NCI-H1092 treated with DMSO at 0.1 percent for 48 hours (cell line): ENCODE measurements around the gene TPR.
"Not testable (repeated sequence)": the region's sequence is repeated elsewhere in the genome, so short reads cannot be mapped to it uniquely, and the experiment has no call there.

Source experiments
- DNase-seq: peaks from one replicate; lab custom pipeline; 2025; lab: John Stamatoyannopoulos, UW

Gene TPR

DNA sequence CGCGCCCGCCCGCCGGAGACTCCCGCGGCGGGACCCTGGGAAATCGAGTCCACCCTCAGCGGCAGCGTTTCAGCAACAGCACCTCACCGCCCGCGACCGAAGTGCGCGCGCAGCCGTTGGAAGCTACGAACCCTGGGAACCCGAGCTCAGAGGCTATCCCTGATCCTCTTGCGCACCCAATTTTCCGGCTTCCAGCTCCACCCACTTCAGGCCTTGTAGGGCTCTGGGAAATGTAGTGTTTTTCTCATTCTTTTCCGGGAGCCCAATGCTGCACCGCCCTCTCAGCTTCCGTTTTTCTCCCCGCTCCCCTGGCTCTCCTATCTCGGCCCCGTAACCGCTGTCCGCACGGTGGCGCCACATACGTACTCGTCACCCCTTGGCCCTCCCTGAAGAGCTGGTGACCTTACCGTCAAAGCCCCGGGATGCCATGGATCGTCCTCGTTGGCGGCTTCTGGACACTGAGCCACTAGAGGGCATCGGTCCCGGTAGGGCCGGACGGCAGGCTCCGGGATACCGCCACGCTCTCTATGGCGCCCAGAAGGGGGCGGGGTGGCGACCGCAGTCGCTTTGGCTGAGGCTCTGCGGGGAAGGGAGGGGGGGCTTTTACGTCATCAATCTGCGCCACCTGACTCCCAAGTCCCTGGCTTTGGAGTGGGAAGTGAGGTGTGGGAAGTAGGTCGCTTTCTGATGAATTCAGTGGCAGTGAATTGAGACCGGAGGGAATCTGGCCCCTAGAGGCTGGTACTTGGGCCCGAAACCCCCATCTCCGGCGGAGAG is at the start of gene TPR, which contains the start of gene ODR4:
TSS of gene TPR (minus strand) at position 102 of the 777 bp plus-strand sequence. CDS start 225 bp downstream, outside the sequence.
TSS of gene ODR4 (plus strand) at position 687 of the 777 bp plus-strand sequence. CDS start 3,948 bp downstream, outside the sequence.
- DNase-seq = peak; percentile 100

- no peak for DNase-seq
Observed at GRCh38 chr1:186424539-186424938, 49.5 kb upstream of the TPR start.

DNA sequence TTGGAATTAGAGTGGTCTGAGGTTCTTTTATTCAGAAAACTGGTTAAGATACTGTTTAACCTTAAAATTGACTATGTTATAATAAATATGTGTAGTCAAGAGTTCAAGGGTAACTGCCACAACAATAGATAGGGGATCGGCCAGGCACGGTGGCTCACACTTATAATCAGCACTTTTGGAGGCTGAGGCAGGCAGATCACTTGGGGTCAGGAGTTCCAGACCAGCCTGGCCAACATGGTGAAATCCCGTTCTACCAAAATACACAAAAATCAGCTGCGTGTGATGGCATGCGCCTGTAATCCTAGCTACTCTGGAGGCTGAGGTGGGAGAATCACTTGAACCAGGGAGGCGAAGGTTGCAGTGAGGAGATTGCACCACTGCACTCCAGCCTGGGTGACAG is 46.4 kb upstream of the TPR start:
- DNase-seq = no peak

DNA sequence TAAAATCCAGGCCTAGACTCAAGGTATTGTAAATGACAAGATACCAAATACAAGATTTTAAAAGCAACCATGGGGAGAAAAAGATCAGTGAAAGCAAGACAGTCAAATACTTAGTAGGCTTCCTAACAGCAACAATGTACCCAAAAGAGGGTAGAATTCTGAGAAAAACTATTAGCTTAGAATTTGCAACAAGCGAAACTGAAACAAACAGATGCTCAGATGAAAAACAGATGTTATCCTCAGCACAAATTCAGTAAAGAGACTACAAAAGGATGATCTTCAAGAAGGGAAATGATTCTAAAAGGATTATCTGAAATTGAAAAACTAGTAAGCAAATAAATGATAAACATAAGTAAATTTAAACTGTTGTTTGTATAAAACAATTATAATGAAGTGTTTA is 45.9 kb upstream of the TPR start:
- no peak for DNase-seq

DNA sequence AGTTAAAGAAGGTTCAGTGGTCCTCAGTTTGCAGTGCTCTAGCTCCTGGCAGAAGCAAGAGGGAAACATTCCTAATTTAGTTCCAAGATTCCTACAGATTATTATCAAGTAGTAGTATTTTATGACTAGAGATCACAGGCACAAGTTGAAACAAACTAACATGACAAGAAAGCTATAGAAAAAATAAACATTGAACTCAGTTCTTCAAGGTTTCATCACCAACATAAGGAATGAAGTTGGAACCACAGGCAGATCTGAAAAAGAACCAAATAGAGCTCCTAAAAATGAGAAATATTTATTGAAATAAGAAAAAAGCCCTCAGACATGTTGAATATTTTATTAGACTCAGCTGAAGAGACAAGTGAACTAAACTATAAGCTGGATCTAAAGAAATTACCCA is 45.3 kb upstream of the TPR start:
- no peak for DNase-seq

- peak; percentile 50 for DNase-seq
Observed at GRCh38 chr1:186418503-186418902, 43.5 kb upstream of the TPR start.

DNA sequence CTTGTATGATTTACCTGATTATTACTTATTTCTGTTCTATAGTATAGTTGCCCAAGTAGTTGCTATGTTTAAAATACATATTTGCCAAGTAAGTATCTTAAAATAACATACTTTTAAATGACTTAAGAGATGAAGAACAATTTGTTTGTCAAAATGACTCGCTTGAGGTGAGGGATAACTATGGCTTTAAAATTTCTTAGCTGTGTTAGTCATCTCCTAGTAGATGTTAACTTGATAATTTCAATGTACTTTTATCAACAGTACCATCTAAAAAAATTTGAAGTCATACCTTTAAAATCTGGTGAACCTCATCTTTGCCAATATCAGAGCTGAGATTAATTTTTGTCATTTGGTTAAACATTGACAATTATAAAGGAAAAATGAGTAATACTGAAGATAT is 38.3 kb upstream of the TPR start:
- DNase-seq = no peak

DNA sequence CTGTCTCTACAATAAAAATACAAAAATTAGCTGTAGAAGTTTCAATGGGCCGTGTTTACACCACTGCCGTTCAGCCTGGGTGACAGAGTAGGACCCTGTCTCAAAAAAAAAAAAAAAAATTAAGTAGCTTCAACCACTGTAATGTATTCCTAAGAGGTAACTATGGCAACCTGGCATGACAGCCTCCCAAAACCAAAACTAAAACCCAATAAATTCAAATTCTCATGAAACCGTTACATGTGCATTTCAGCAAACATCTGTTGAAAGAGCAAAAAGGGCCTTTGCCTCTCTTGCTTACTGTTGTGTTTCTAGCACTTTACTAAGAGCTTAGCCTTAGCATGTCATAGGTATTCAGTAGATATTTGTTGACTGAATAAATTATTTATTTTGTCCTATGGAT is 34.0 kb upstream of the TPR start:
- DNase-seq = no peak

GRCh38 chr1:186404454-186405051 is 29.5 kb upstream of the TPR start:
- DNase-seq = peak; percentile 50

DNA sequence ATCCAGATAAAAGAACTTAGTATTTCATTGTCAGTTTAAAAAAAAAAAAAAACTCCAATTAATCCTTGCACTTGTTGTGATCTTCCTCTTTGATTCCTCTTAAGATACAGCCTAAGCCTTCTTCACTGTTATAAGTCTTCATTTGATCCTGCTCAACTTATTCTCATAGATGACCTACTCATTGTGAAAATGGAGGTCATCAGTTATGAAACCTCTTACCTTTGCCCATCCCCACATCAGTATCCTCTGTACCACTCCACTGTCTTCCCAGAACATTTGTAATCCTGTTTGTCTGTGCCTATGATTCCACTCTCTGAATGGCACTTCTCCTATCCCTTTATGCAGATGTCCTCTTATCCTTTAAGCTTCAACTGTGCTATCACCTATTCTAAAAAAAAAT is 28.6 kb upstream of the TPR start:
- DNase-seq = no peak

DNA sequence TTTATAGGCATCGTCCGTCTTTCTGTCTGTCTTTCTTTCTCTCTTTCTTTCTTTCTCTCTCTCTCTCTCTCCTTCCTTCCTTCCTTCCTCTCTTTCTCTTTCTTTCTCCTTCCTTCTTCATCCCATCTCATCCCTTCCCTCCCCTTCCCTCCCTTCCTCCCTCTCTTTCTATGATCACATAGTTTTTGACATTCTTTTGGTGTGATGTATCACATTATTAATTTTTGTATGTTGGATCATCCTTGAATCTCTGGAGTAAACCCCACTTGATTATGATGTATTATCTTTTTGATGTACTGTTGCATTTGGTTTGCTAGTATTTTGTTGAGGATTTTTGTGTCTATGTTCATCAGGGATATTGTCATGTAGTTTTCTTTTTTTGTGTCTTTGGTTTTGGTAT is 26.4 kb upstream of the TPR start:
- DNase-seq = not testable (repeated sequence)

DNA sequence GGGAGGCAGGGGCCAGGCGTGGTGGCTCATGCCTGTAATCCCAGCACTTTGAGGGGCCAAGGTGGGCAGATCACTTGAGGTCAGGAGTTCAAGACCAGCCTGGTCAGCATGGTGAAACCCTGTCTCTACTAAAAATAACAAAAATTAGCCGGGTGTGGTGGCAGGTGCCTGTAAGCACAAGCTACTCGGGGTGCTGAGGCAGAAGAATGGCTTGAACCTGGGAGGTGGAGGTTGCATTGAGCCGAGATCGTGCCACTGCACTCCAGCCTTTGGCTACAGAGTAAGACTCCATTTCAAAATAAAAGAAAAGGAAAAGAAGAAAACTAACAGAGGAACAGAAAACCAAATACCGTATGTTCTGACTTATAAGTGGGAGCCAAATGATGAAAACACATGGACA is 17.7 kb upstream of the TPR start:
- not testable (repeated sequence) for DNase-seq

DNA sequence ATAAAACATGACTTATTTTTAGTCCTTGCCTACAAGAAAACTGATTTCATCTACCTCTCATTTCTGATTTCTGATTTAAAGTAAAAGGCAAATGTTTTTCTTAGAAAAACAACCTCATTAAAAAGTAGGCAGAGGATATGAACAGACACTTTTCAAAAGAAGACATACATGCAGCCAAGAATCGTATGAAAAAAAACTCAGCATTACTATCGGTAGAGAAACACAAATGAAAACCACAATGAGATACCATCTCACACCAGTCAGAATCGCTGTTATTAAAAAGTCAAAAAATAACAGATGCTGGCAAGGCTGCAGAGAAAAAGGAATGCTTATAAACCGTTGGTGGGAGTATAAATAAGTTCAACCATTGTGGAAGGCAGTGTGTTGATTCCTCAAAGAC is 16.8 kb upstream of the TPR start:
- no peak for DNase-seq

DNA sequence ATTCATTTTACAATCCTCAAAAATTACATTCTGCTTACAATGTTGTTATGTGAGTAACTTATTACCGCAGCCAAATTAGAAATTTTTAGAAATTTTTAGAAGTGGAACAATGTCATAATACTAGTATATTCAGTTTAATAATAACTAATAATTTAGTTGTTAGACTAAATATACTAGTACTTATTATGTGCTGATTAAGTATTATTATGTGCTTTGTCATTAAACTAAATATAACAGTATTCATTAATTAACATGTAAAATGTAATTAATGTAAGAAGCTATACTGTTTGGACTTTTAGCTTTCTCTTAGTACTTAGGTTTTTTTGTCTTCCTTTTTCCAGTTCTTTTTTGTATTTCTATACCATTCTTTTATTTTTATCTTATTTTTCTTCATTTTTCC is 15.9 kb upstream of the TPR start:
- no peak for DNase-seq

DNA sequence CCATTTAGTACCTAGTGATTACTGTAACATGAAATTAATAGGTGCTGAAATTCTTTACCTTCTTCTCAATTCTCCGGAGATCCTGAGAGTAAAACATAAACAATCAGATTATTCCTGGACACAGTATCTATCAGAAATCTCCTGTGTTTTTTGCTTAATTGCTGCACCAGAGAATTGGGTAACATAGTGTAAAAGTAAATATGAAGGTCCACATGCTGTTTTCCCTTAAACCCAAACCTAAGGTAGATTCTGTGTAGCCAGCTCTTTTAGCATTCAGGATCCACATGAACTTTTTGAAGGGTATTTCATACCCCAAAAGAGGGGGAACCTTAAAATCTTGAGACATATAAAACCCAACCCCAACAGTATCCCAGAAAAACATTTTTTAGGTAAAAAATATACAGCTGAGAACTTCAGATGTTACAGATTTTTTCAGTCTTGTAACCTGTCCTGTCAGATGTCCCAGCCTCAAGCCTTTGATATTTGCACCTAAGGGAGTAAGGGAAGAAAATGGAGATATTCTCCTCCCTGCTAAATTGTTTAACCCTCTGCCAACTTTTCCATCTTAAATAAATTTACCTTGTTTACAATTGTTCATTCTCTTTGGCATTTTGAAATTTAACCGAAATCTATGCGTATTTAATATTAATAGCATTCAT is 11.8 kb upstream of the TPR start:
- no peak for DNase-seq

GRCh38 chr1:186375929-186376319 is 871 bp upstream of the TPR start:
- no peak for DNase-seq

- DNase-seq = peak; percentile 76
Observed at GRCh38 chr1:186374303-186375151, 526 bp downstream of the TPR start.

GRCh38 chr1:186347837-186348691 is 27.0 kb downstream of the TPR start:
- DNase-seq = not testable (repeated sequence)

DNA sequence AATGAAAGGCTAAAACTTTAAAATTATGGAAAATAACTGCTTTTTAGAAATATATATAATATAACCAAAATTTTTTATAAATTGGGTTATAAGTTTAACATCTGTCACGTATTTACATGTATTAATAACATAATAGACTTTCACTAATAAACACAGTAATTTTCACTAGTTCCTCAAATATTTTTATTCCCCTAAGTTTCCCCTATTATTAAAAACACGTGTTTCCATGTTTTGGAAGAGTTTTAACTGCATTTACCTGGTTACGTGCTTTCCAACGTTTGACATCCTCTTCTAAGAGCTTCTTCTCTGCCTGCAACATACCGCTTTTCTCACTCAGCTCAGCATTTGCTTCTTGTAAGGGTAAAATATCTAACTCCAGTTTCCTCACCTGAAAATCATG is 34.3 kb downstream of the TPR start:
- DNase-seq = no peak

DNA sequence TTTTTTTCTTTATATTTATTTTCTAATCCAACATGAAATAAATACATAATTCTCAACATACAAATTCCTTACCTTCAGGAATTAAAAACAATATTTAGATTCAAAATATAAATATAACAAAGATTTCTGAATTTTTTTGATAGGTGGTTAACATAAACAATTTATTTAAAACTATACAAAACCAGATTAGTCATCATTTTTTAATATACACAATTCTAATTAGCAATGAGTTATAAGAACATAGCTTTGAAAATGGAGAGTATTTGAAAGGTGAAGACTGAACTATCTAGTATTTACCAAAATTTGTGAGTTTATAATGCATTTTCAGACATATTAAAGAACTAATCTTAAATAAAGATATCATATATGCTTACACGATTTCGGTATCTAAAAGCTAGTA is 37.5 kb downstream of the TPR start:
- DNase-seq = no peak

- no peak for DNase-seq
Observed at GRCh38 chr1:186330758-186331157, 44.3 kb downstream of the TPR start.
